ENCODE results near the gene RAB11FIP5.
"Not testable (repeated sequence)": the region's sequence is repeated elsewhere in the genome, so short reads cannot be mapped to it uniquely, and the experiment has no call there.

Gene RAB11FIP5

GRCh38 chr2:73067043-73067442 lies 45.7 kb downstream of the RAB11FIP5 start:
- DNase-seq: no peak

DNA sequence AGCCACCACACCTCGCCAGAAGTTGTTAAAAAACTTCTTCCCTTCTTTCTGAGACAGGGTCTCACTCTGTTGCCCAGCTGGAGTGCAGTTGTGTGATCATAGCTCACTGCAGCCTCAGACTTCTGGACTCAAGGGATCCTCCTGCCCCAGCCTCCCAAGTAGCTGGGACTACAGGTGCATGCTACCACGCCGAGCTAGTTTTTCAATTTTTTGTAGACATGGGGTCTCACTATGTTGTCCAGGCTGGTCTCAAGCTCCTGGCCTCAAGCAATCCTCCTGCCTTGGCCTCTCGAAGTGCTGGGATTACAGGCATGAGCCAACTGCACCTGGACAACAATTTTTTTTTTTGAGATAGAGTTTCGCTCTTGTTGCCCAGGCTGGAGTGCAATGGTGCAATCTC lies 47.7 kb downstream of the RAB11FIP5 start:
- DNase-seq: not testable (repeated sequence)

DNA sequence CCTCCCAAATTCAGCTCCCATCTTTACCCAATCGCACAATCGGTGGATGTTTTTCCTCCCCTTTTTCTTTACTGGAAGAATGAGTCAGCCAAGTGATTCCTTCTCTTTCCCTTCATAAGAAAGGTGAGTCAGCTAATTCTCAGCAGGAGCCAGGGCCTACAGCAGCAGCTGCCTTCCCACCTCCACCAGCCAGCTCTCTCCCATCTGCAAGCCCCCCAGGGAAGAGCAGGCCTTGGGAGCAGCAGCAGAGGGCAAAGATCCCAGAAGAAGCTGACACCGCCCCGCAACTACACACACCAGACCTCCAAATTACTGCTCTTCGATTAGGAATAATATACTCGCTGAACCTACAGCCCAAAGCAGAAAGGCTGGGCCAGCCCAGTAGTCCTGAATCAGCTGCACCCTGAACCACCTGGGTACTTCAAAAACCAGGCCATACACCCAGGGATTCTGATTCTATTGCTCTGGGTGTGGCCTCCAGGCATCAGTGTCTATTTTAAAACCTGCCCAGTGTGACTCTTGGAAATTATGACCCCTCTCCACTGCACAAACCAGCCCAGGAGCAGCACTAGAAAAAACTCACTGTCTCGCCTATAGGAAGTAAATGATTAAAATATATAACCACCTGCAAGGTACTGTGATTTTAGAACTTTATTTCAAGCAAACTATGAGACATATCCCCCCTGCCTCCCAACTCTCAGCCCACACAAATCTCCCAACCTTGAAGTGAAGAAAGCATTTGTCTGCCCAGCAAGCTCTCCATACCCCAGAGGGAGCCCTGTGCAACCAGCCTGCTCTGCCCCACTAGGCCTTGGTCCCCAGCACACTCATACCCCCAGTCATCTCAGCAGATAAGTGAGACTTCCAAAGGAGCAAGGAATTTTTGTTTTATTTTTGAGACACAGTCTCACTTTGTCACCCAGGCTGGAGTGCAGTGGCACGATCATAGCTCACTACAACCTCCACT lies 48.6 kb downstream of the RAB11FIP5 start:
- peak; percentile 82 for DNase-seq

DNA sequence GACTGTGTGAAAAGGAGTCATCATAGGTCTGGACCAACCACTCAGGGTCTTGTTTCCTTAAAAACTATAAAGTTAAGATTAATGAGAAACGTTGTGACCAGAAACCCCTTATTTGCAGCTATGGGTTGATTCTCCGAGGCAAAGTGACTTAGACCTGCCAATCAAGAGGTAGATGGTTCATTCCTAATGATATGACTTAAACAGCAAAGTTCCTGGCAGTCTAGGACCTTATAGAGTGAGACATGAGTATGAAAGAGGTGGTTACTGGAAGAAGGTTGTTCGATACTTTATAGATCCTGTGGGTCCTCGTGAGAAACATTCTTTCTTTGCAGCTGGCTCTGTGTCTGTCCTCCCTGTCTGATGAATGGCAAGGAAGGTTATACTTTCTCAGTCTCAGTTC lies 49.3 kb downstream of the RAB11FIP5 start:
- no peak for DNase-seq

DNA sequence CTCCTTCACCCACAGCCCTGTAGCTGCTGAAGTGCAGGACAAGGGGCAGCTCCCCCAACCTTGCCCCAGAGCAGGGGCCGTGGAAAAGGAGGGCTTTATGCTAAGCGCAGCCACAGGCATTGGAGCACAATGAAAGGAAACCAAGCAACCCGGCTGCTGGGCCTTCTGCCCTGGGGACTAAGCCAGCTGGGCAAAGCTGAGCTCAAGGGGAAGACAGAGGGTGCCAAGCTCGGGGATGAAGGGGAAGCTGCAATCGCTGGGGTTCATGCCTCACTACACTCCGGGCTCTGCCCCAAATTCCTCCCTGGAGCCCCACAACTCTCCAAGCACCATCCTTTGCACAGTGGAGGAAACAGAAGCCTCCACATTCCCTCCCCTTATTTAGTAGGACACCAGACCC lies 53.6 kb downstream of the RAB11FIP5 start:
- no peak for DNase-seq

DNA sequence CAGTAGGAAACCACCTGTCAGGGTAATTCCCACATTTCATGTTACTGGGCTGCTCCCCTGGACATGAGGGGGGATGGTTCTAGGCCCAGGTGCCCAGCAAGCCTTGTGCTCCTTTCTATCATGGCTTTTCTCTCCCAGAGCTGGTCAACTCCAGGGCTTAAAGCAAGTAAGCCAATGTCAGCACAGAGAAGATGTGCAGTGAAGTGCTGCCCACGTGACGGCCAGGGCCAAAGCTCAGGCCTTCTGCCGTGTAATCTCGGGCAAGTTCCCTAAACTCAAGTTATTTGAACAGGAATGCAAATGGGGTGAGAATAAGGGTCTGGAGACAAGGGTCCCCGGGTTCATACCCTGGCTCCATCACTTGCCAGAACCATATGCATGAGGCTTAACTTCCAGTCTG lies 57.8 kb downstream of the RAB11FIP5 start:
- DNase-seq: no peak

DNA sequence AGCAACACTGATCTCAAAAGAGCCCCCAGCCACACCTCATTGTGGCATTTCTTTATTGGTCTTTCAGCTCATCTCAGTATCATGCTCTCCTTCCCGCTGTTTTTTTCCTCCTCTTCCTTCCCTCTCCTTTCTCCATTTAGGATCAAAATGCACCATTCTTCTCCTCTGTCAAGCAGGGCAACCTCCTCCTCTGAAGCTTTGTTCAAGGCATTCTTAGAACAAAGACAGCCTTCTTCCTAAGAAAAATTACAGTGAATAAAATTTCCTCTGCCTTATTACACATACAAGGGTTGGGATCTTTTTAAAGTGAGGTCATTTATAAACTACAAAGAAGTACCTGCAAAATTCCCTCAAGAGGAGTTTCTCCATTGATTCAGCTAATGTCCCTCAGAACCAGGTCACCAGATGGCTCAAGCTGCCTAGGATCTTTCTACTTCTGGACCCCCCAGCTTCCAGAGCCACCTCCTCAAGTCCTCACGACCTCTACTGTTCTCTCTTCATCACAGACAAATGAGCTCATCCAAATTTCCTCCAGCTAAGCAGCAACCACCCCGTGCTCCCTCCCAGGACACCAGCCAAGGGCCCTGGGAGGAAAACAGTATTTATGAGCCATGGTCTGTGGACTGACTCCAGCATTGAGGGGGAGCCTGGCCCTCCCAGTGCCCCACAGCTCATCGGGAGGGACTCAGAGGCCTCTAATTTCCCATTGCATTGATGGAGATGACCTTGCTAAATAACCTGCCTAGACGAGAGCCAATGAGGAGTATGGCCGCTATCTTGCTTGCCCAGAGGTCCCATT lies 59.2 kb downstream of the RAB11FIP5 start:
- peak; percentile 53 for DNase-seq

GRCh38 chr2:73050121-73050545 lies 62.6 kb downstream of the RAB11FIP5 start:
- DNase-seq: no peak

DNA sequence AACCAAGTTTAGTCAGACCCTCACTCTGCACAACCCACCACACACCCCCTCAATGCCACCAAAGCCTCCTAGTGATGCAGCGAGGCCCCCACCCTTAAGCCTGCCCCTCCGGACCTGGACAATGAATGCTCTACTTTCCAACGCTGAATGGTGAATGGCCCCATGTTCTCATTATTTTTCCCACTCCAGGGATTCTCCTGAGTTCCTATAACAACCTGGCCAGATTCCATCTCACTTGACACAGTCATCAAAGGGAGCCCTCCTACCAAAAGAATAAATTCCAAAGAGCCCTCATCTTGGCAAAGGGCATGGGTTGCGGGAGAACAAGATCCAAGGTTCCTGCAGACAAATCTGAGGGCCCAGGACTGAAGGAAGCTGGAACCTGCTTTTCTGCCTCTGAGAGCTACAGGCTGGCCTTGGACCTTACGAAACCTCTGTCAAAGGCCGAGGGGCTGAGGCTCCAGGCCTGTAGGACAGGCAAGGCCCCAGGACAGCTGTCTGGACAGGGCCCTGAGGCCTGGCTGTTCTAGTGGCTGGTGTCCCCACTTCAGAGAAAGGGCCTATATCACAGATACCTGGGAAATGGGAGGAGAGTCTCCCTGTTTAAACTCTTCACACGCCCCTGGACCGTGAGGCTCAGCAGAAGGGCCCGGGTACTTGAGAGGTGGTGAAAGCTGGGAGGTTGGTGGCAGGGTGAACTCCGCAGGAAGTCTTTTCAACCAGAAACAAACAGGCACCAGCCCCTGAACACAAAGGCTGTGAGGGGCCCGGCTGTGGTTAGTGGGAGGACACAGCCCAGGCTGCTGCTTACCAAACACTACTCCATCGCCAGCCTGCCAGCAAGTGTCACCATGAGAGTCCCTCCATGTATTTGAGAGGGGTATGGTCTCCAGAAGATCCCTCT lies 68.6 kb downstream of the RAB11FIP5 start:
- no peak for DNase-seq

- no peak for DNase-seq
These were observed 69.5 kb downstream of the RAB11FIP5 start for GRCh38 chr2:73043276-73043675.

DNA sequence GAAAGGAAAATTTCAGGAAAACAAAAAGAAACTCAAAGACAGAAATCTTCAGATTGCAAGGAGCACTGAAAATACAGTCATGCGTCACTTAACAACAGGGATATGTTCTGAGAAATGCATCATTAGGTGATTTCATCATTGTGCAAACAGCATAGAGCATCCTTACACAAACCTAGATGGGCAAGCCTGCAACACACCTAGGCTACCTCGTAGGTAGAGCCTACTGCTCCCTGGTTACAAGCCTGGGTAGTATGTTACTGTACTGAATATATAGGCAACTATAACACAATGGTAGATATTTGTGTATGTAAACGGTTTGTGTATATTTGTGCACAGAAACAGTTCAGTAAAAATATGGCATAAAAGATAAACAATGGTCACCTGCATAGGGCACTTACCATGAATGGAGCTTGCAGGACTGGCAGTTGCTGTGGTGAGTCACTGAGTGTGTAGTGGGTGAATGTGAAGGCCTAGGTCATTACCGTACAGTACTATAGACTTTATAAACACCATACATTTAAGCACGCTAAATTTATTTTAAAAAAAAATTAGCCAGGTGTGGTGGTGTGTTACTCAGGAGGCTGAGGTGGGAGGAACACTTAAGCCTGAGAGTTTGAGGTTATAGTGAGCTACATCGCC lies 74.7 kb downstream of the RAB11FIP5 start:
- DNase-seq: no peak

- DNase-seq: no peak
These were observed 76.0 kb downstream of the RAB11FIP5 start for GRCh38 chr2:73036766-73037165.

GRCh38 chr2:73035899-73036711 lies 76.6 kb downstream of the RAB11FIP5 start:
- no peak for DNase-seq

DNA sequence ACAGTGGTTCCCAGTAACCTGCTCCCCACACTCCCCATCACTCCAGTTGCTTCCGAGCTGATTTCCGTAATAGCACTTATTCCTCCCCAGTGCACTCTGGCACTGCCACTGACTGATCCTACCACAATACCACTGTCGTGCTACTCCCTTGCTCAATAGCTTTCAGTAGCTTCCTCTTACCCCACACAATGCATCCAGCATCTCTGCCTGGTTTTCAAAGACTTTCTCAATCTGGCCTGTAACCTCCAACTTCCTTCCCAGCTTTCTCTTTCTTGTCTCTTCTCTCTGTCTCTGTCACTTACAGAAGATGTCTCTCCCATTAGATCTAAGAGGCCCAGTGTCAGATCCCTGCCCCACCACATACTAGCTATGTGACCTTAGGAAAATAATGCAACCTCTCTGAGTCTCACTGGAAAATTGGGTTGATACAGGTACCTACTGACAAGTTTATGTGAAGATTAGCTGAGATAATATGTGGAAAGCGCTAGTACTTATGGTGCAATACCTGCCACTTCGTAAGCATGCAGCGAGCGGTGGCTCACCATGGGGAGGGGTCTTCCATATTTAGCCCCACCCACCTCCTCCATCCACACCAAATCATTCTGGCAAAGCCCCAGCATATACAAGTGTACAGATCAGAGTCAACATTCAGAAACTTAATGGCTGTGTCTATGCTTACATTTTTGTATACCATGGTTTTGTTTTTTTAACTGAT lies 77.9 kb downstream of the RAB11FIP5 start:
- no peak for DNase-seq

DNA sequence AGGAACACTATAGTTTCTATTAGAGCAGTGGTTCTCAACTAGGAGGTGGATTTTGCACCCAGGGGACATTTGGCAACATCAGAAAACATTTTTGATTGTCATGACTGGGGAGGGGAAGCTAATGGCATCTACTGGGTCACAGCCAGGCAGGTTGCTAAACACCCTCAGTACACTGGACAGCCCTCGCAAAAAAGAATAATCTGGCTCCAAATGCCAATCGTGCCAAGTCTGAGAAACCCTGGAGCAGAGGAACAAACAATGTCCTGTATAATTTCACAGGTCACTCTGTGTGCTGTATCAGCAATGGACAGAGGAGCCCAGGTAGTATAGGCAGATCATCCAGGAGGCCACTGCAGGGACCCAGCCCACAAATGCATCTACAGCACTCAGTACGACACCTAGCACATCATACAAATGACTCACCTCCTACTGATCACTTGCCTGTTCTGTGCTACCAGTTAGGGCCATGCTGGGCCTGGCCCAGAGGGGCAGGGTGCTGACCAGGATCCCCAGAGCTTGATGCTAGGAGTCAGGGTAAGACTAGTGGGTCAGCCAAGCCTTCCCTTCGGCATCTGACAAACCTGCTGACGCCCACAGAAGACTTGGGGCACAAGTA lies 78.9 kb downstream of the RAB11FIP5 start:
- no peak for DNase-seq

GRCh38 chr2:73033142-73033765 lies 79.5 kb downstream of the RAB11FIP5 start:
- peak; percentile 18 for DNase-seq

DNA sequence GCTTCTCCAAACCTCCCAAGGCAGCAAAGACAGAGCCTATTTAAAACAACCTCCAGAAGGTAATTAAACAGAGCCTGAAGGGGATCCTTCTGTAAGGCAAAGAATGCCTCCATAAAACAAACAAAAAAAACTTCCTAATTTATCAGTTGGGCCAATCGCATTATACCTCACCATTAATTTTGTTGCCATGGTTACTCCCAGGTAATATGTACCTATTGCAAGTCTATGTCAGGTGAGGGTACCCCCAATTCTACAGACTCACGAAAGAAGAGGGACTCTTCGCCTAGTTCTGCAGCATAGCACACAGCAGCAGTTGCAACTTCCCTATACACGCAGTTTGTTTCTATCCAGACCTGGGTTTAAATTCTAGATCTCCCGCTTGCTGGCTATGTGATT lies 80.0 kb downstream of the RAB11FIP5 start:
- DNase-seq: no peak

DNA sequence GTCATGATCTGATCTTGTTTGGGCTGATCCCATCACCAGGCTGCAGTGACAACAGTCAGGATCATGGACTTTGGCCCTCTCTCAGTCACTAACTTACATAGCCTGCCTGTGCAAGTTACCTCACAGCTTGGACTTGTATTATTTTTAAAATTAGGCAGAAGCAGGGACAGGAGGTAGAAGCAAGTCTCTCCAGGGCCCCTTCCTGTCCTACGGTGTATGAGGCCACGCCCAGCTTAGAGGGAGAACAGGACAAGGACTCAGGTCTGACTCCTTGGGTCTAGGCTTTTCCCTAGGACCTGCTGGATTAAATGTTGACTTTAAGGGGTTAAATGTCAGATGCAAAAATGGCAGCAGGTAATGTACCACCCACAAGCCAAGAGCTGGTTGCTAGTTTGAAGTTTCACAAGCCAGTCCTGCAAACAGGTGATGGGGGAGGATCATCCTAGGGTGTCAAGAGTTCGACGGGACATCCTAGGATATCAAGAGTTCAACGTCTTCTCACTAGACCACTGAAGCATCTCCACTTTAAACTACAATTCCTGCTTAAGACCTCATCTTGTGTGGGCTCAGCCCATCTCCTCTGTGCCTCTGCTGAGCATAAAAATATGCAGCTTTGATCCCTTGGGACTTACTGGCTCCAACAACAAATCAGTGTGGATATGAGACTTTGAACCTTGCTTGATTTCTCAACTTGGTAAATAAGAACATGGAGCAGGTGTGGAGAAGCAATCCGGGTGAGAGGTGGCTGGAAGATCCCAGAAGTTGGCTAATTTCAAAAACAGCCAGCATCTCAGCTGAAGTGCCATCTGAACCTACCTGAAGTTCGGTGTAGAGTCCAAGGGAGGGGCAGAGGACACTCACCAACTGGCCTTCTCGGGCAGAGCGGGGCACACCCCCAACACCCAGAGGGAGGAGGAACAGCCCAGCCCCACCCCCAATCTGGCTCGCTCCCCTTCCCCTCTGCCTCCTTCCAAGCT lies 80.7 kb downstream of the RAB11FIP5 start:
- no peak for DNase-seq

All from EL (cell line).